ENCODE results near the gene VPS37C.

Gene VPS37C

GRCh38 chr11:61133956-61134662, 27.1 kb downstream of the VPS37C start:
- TF ChIP-seq CTCF (IDR thresholded peaks at IDR 0.05; ENCODE audit: low read depth, low read length): no peak
- DNase-seq (ENCODE audit: extremely low read depth, low read depth): no peak

GRCh38 chr11:61133145-61133544, 28.1 kb downstream of the VPS37C start:
- DNase-seq (ENCODE audit: extremely low read depth, low read depth): no peak
- TF ChIP-seq CTCF (IDR thresholded peaks at IDR 0.05; ENCODE audit: low read depth, low read length): no peak

- no peak for TF ChIP-seq CTCF (IDR thresholded peaks at IDR 0.05; ENCODE audit: low read depth, low read length)
- no peak for DNase-seq (ENCODE audit: extremely low read depth, low read depth)
Observed at GRCh38 chr11:61132646-61133045, 28.6 kb downstream of the VPS37C start.

GRCh38 chr11:61131998-61132555, 29.1 kb downstream of the VPS37C start:
- DNase-seq (ENCODE audit: extremely low read depth, low read depth): no peak

GRCh38 chr11:61131586-61131985, 29.6 kb downstream of the VPS37C start:
- DNase-seq (ENCODE audit: extremely low read depth, low read depth): no peak
- no peak for TF ChIP-seq CTCF (IDR thresholded peaks at IDR 0.05; ENCODE audit: low read depth, low read length)

More at GRCh38 chr11:61131998-61132555, 29.1 kb downstream of the VPS37C start:
- no peak for TF ChIP-seq CTCF (IDR thresholded peaks at IDR 0.05; ENCODE audit: low read depth, low read length)

- TF ChIP-seq CTCF (IDR thresholded peaks at IDR 0.05; ENCODE audit: low read depth, low read length): no peak
- DNase-seq (ENCODE audit: extremely low read depth, low read depth): no peak
Observed at GRCh38 chr11:61131186-61131585, 30.0 kb downstream of the VPS37C start.

- peak; percentile 53 for DNase-seq (ENCODE audit: extremely low read depth, low read depth)
- peak; percentile 100 for TF ChIP-seq CTCF (IDR thresholded peaks at IDR 0.05; ENCODE audit: low read depth, low read length)
Observed at GRCh38 chr11:61129639-61130523, 31.3 kb downstream of the VPS37C start.
